IPS DF 4.7 (cell line): ENCODE data around the gene CHM.

Experiments used
- DNase-seq: peaks from one replicate; pipeline ENCODE4 v3.0.0-alpha.2; 2013; ENCODE audit warnings: low spot score; ENCODE audit errors: extremely low read depth

CHM gene

DNA sequence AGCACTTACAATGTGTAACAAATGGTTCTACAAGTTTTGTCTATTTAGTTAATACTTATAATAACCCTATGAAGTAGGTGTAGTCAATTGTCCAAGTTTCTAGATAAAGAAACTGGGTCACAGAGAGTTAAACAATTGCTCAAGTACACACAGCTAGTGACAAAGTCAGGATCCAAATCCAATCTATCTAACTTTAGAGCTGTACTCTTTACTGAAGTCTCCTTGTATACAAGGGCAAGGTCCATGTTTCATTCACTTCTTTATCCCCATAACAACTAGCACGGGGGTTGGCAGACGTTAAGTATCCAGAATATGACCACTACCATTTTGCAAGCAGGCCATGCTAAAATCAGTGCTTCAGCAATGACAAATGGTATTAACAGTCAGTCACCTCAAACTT, 141.0 kb downstream of the CHM start:
- DNase-seq: no peak

DNA sequence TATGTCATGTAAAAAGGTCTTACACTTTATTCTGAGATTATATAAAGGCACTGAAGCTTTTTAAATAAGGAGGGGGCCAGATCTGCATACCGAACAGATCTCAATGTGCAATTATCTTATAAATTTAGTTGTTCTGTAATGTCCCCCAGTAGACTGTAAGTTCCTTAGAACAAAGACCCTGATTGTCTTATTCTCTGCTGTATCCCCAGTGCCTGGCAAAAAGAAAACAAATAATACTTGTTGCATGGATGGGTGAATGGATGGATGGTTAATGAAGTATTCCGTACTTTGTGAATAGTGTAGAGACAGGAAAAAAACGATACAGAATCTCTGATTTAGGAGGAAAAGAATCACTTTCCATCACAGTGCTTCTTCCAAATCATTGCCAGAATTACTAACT, 141.5 kb downstream of the CHM start:
- no peak for DNase-seq

DNA sequence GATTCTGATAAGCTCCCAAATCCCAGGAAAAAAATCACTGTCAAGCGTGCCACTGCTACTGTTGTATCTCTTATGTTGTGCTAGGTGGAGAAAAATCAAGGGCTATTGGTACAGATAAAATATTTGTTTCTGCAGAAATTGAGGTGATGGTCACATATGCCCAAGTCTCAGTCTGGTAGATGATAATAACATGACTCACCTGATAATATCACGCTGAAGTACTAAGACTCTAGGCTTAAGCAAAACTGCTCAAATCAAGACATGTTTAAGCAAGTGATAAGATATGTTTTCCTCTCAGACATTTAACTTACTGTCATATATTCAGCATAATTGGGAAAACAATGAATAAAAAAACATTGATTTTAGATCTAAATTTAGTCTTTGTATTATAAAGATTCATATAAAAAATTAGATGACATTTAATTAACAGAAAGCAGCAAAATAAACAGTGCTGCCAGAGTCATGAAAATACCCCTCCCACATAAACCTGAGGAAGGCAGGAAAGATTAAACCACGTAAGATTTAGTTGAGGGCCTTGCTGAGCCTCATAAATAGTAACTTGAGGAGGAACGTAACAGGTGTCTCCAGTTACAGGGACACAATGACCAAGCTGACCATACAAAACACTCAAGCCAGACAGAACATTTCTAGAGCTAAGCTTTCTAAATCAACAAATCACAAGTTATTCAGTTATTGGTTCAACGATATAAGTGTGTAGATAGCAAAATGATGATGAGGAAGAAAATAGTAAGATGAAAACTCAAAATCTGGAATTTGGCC, 143.5 kb downstream of the CHM start:
- no peak for DNase-seq

DNA sequence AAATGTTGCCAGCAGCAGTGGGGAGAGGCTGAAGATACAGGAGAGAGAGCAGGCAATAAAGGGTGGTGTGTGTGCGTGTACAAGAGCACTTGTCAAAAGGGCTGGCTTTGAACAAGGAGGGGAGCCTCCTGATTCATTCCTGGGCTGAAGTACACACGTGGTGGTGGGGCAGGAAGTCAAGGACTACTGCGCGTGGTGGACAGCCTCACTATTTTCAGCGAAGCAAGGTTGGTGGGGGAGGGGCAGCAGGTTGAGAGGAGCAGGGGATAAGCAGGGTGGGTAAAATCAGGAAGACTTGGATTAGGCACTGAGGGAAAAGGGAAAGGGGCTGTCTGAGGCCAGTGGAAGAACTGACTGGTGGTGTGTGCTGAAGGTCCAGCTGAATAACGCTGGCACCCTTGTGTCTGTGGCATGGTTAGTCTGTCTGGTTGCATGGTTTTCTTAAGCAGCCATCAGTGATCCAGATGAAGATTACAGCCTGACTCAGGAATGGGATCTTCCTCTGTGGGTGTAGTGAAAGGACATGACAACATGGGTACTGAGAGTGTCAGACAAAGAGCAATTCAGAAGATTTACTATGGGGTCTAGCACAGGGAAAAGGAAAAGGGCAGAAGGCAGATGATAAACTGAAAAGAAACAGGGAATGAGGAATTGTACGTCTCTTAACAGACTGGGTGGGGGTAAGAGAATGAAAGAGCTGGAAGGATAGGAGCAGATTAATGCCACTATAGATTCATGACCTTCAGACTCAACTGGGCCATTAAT, 149.8 kb downstream of the CHM start:
- no peak for DNase-seq

DNA sequence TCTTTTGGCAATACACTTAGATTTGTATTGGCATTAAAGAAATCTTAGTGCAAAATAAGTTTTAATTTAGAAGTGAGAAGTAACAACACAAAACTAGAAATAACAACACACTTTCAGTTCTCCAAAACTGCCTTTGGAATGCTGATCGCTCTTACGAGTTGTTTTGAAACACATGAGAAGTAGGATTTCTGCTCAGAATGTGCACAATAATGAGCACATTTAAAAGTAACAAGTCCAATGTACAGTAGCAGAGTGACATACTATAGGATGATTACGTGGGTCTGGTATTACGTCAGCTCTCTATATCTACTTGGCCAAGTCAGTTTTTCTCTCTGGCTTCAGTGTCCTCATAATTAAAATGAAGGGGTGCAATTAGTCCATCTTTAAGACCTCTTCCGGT, 164.8 kb downstream of the CHM start:
- no peak for DNase-seq

DNA sequence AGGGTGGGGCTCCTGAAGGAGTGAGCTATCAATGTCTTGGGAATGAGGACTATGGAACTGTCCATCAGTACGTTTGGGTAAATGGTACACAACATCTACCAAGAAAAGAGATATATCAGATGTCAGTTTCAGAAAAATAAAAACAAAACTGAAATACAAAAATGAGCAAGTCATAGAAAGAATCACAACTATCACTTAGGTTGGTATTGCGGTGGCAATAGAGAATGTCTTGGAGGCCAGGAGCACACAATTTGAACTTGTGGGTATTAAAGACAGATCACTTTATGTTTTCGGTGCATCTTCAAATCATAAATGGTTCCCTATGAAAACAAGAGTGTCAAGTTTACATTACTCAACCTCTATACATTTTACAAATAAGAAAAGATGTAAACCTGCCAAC, 176.8 kb downstream of the CHM start:
- no peak for DNase-seq

DNA sequence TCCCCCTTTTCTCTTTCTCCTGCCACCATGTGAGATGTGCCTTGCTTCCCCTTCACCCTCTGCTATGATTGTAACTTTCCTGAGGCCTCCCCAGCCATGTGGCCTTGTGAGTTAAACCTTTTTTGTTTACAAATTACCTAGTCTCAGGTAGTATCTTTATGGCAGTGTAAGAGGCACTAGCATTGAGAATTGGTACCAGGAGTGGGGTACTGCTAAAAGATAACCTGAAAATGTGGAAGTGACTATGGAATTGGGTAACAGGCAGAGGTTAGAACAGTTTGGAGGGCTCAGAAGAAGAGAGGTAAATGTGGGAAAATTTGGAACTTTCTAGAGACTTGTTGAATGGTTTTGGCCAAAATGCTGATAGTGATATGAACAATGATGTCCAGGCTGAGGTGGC, 182.0 kb downstream of the CHM start:
- DNase-seq: no peak

DNA sequence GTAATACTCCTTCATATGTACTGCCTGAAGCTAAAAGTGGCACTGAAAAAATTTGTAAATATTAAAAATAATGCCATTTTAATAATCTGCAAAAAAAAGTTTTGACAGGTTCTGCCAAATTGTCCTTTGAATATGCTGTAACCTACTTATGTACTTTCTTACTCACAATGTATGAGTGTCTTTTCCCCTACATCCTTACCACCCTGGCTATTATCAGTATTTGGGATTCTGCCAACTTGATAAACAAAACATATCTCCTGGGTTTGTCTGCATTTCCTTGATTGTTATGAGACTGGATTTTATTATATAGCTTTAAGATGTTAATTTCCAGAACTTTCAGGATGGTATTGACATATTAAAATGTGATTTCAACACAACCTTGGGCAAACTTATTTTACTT, 187.9 kb downstream of the CHM start:
- DNase-seq: no peak

DNA sequence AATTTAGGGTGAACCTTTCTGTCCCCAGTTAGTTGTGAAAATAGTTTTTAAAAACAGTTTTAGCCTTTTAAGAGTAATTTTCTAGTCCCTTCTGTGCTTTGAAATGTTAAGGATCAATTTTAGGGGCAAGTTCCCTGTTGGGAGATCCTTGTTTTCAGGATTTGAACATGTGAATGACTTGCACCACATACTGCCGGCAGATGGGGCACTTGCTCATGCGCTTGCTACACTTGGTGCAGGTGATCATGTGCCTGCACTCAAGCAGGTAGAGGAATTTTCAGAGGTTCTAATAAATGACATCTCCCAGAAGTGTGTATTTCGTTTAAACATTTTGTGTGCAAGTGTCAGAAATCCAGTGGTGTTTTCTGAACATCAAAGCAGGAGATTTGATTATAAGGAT, 195.9 kb downstream of the CHM start:
- DNase-seq: no peak

DNA sequence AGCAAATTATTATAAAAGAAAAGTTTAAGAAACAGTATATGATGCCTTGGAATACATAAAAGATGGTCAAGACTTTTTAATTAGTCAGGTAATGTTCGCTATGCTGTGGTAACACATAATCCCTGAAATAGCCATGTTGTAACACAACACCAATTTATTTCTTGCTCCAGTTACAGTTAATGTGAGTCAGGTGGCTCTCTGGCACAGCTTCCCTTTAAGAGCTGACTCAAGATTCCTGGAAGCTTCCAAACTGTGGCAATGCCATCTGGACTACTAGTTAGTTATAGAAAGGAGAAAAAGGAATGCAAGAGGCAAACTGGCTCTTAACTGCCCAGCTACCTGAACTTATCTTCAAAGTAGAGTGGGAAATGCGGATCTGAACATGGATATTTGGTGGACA, 210.5 kb downstream of the CHM start:
- no peak for DNase-seq

DNA sequence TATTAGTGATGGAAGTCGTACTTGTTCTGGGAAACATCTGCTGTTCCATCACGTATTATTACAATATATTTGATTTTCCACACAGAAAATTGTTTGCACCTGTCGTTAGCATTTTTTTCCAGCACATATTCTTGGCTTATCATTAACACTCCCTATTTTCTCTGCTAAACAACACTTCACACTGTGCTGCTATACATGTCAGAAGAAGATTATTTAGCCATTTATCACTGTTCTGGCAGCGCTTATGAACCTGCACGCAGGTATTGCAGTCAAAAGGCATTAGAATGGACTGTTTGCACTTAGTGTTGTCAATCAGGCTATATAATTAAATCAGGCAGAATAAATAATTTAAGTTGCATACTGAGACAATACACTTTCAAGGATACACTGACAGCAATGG, 218.6 kb downstream of the CHM start:
- DNase-seq: no peak

DNA sequence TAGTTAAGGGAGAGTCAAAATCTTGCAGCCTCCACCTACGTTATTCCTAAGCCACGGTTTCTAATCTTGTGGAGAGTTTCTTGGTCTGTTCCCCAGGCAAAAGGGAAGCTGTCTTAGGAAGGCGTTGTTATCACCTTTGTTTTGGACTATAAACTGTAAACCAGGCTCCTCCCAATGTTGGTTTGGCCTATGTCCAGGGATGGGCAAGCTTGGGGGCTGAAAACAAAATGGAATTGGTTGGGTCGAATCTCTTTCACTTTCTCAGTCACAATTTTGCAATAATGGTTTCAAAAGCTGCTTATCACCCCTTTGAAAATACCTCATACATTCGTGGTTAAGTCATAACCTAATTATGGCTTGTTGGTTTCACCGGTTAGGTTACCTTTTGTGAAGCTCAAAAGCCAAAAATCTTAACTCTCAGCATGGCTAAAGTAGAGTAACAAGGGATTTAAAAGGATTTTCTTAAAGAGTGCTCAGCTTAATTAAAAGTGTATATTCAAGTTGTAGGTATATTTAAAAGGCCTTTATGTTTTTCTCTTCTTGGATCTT, 232.1 kb downstream of the CHM start:
- no peak for DNase-seq
